GM12878 (cell line): ENCODE measurements around the gene PI16. TPM values are rescaled to one million over a fixed set of nuclear protein-coding genes. Genes with fewer than 3 reads are reported as not detected.

Experiments
- ATAC-seq: fragments of 200-7000 bp; cut with Tn5 transposase; 3 replicates; pipeline ENCODE4 v1.9.1; 2020; ENCODE audit warnings: mild to moderate bottlenecking, moderate library complexity
- BruUV-seq: library from RNA; stranded (reverse); fragments of 400-500 nt; replicated peaks from 2 replicates; lab custom pipeline; 2021; lab: Mats Ljungman, UMichigan
- CTCF ChIA-PET: fragments of 300-600 bp; sonication (Branson Sonifier 250); formaldehyde crosslinking; extraction: SDS; loops from one replicate; lab custom pipeline; 2021; ENCODE audit warnings: inconsistent platforms; lab: Yijun Ruan, JAX
- POLR2A ChIA-PET: fragments of 350-600 bp; formaldehyde crosslinking; extraction: SDS; loops from one replicate; lab custom pipeline; 2021; ENCODE audit warnings: inconsistent platforms; lab: Charles Lee
- RAD21 ChIA-PET: fragments of 300-600 bp; sonication (Branson Sonifier 250); formaldehyde crosslinking; loops from one replicate; lab custom pipeline; 2023; ENCODE audit warnings: antibody characterized with exemption; ENCODE audit not compliant: unreplicated experiment; lab: Charles Lee
- SMC1A ChIA-PET: fragments of 300-600 bp; sonication (Branson Sonifier 250); formaldehyde crosslinking; loops from one replicate; lab custom pipeline; 2023; ENCODE audit not compliant: unreplicated experiment, uncharacterized antibody; lab: Charles Lee
- DNase-seq: peaks from one replicate; pipeline ENCODE4 v3.0.0-alpha.2; 2011; ENCODE audit warnings: low read depth, low spot score
- FAIRE-seq: peaks from 3 replicates; lab custom pipeline; 2011; peaks lifted over from hg19 to GRCh38; lab: Jason Lieb, UNC
- H2AFZ ChIP-seq: 2 replicates; pipeline ENCODE4 v1.6.0; 2011; ENCODE audit warnings: low read depth, low read length, control low read depth; ENCODE audit not compliant: control insufficient read depth
- H3K27ac ChIP-seq: 2 replicates; pipeline ENCODE4 v1.5.1; 2011; ENCODE audit warnings: control low read depth; ENCODE audit not compliant: control insufficient read depth, insufficient read depth
- H3K27me3 ChIP-seq, 2 experiments: replicated peaks in 1 of 2; 2 replicates each; pipeline versions ENCODE4 v1.6.0 to v1.6.1; 2011; ENCODE audit warnings: low read length in 1 of 2; ENCODE audit not compliant: control insufficient read depth in 2 of 2, insufficient read depth in 2 of 2
- H3K36me3 ChIP-seq, 2 experiments: 2 replicates each; pipeline ENCODE4 v1.5.1; 2011; ENCODE audit warnings: low read length in 1 of 2; ENCODE audit not compliant: control insufficient read depth in 2 of 2, insufficient read depth in 2 of 2
- H3K4me1 ChIP-seq: 2 replicates; pipeline ENCODE4 v1.6.1; 2011; ENCODE audit warnings: mild to moderate bottlenecking, low read length, moderate library complexity, mixed read lengths; ENCODE audit not compliant: control insufficient read depth, insufficient read depth
- H3K4me2 ChIP-seq: 2 replicates; pipeline ENCODE4 v1.6.0; 2011; ENCODE audit warnings: control low read depth; ENCODE audit not compliant: control insufficient read depth, insufficient read depth
- H3K4me3 ChIP-seq: fragments of 200-600 bp; sonication (generic); 2 replicates; pipeline ENCODE4 v1.5.1; 2016
- H3K79me2 ChIP-seq: 2 replicates; pipeline ENCODE4 v1.6.0; 2011; ENCODE audit warnings: low read length; ENCODE audit not compliant: control insufficient read depth, insufficient read depth
- H3K9ac ChIP-seq: 2 replicates; pipeline ENCODE4 v1.8.0; 2011; ENCODE audit warnings: low read length, control low read depth, mixed read lengths; ENCODE audit not compliant: control insufficient read depth, insufficient read depth
- H3K9me3 ChIP-seq: replicated peaks from 3 replicates; pipeline ENCODE4 v1.5.1; 2011; ENCODE audit warnings: mild to moderate bottlenecking, low read length; ENCODE audit not compliant: control insufficient read depth, insufficient read depth
- H4K20me1 ChIP-seq: 2 replicates; pipeline ENCODE4 v1.6.0; 2011; ENCODE audit not compliant: control insufficient read depth, insufficient read depth
- BHLHE40 ChIP-seq, 2 experiments: fragments of 450-650 bp in 1 of 2; IDR thresholded peaks; 2 replicates each; pipeline ENCODE4 v1.6.1; 2011 to 2017; ENCODE audit warnings: low read depth in 2 of 2, borderline replicate concordance in 1 of 2, improper control_type of control experiment in 1 of 2, low read length in 1 of 2, mild to moderate bottlenecking in 1 of 2
- EED ChIP-seq: sonication (generic); IDR thresholded peaks from 2 replicates; pipeline ENCODE4 v1.6.1; 2016; ENCODE audit warnings: antibody characterized with exemption, low read depth
- FOS ChIP-seq: IDR thresholded peaks from 3 replicates; pipeline ENCODE4 v1.6.1; 2011; ENCODE audit warnings: borderline replicate concordance; ENCODE audit not compliant: insufficient read length; ENCODE audit errors: extremely low read depth
- IRF4 ChIP-seq: IDR thresholded peaks from 2 replicates; pipeline ENCODE4 v1.6.1; 2011; ENCODE audit warnings: low read depth, low read length
- KAT2A ChIP-seq: conservative IDR thresholded peaks from 2 replicates; pipeline ENCODE4 v1.6.1; 2011; ENCODE audit warnings: low read depth, low read length; ENCODE audit not compliant: control insufficient read depth
- PAX5 ChIP-seq: IDR thresholded peaks from 2 replicates; pipeline ENCODE4 v1.6.1; 2011; ENCODE audit warnings: low read depth, low read length, borderline replicate concordance
- POLR2AphosphoS5 ChIP-seq: IDR thresholded peaks from 2 replicates; pipeline ENCODE4 v1.6.1; 2011; ENCODE audit warnings: mild to moderate bottlenecking, low read length, inconsistent platforms
- RFX5 ChIP-seq: IDR thresholded peaks from 2 replicates; pipeline ENCODE4 v1.6.1; 2011; ENCODE audit warnings: low read depth, low read length, improper control_type of control experiment
- SMAD5 ChIP-seq: IDR thresholded peaks from 2 replicates; pipeline ENCODE4 v1.6.1; 2016; ENCODE audit warnings: antibody characterized with exemption, low read depth
- ZNF622 ChIP-seq: fragments of 450-650 bp; IDR thresholded peaks from 2 replicates; pipeline ENCODE4 v1.6.1; 2017; ENCODE audit warnings: mild to moderate bottlenecking, inconsistent platforms
- WGBS: methylation state at CpG from one replicate; pipeline ENCODE4 v1.1.6; 2016; ENCODE audit warnings: low lambda C conversion rate; ENCODE audit not compliant: insufficient replicate concordance, insufficient coverage; ENCODE audit errors: missing lambda C conversion rate; 5-methylcytosine and 5-hydroxymethylcytosine counted together
- in situ Hi-C: fragments of 300-500 bp; cut with MboI; formaldehyde crosslinking; loops from 9 replicates; pipeline ENCODE4 v1.14.3; 2018; ENCODE audit warnings: mixed read lengths
- intact Hi-C: fragments of 100-400 bp; cut with micrococcal nuclease; formaldehyde crosslinking; loops from one replicate; pipeline ENCODE4 v1.14.2; 2022; ENCODE audit not compliant: unreplicated experiment
- polyA plus RNA-seq, 11 experiments: library from polyadenylated mRNA; depleted of rRNA in 4 of 11; unstranded in 6 of 11; stranded (reverse) in 5 of 11; fragments of >200 nt; fragmentation: Nextera tagmentation in 4 of 11; fragmentation: Illumina TruSeq in 1 of 11; extraction: Ambion mirVana in 4 of 11; extraction: Trizol in 1 of 11; gene quantifications; 1 replicate in 1 of 11; 2 replicates in 10 of 11; pipeline versions ENCODE4 v1.2.1 to v1.2.3, GENCODE V29; 2011 to 2016; ENCODE audit warnings: inconsistent platforms in 2 of 11, missing spikeins in 2 of 11, low read depth in 1 of 11
- total RNA-seq, 4 experiments: library from RNA; depleted of rRNA in 3 of 4; stranded (reverse); fragments of >200 nt in 3 of 4; fragmentation: Illumina TruSeq in 1 of 4; extraction: Trizol in 1 of 4; gene quantifications; 2 replicates each; pipeline versions ENCODE4 v1.2.1 to v1.2.3, GENCODE V29; 2013 to 2021
- TF ChIP-seq, protein P1 (sequence below): fragments of 450-650 bp; IDR thresholded peaks from 2 replicates; pipeline ENCODE4 v1.6.1; 2017; ENCODE audit warnings: borderline replicate concordance
- TF ChIP-seq, protein P2 (sequence below): fragments of 450-650 bp; IDR thresholded peaks from 2 replicates; pipeline ENCODE4 v1.6.1; 2017; ENCODE audit warnings: low read depth, mild to moderate bottlenecking, moderate library complexity
- TF ChIP-seq, protein P3 (sequence below): fragments of 150-350 bp; IDR thresholded peaks from 2 replicates; pipeline ENCODE4 v1.6.1; 2016; ENCODE audit warnings: low read depth, low read length

PI16 gene
- total and polyA plus RNA-seq, 10 of the 15 experiments (the other 5 are each of a cell fraction or from before 2014, with no cell fraction given) = 0.08 to 0.12 TPM; not detected in 8

DNA sequence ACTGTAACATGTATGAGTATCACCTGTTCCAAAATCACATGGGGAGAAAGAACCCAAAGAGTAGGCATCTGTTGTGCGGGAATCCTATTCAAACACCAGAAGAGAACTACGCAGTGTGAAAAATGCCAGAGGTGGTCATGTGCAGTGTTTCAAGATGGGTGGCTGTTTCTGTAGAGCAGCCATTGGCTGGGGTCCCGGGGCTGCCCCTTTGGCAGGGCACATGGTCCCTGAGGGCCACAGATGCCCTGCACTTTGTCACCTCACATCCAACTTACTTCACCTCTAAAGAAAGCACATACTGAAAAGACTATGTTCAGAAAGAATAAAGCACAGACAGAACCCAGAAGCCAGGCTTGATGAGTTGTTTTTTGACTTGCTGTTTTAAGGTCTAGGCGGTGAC is 19.1 kb downstream of the PI16 start:
- Histone ChIP-seq H3K4me1 (no peaks in the 10 kb centered on the region), H3K36me3 (peaks cover 49 to 65% of the 10 kb centered on the region in 2 experiments), H3K79me2 (no peaks in the 10 kb centered on the region), H3K9me3 (no peaks in the 10 kb centered on the region), H3K9ac (no peak overlapping the region), H3K27me3 (no peaks in the 10 kb centered on the region), H2AFZ (no peak overlapping the region), H3K27ac (no peak overlapping the region), H3K4me3 (no peak overlapping the region), H4K20me1 (no peaks in the 10 kb centered on the region), H3K4me2 (no peak overlapping the region)
- ChIA-PET SMC1A (no interaction called here), RAD21 (interaction anchor here (0.9 kb wide), 1 partner anchor 44 kb away, joined by 4 read pairs; no protein-coding TSS in a partner anchor), CTCF (interaction anchor here (0.6 to 1.8 kb wide), 2 partner anchors 44 to 396 kb away, joined by 3 to 4 read pairs; no protein-coding TSS in a partner anchor), POLR2A (no interaction called here)
- WGBS = over 99% methylated on average over 4 of the region's 4 CpGs
- in situ Hi-C loops = no loop called here
- FAIRE-seq (no peak), ATAC-seq (no peak), DNase-seq (no peak)
- TF ChIP-seq IRF4 (no peak), SMAD5 (no peak), FOS (no peak), EED (no peak), RFX5 (no peak), POLR2AphosphoS5 (no peak), ZNF622 (no peak), BHLHE40 (IDR thresholded peaks at IDR 0.05; ENCODE audit: borderline replicate concordance in 1 of 2, low read depth in 2 of 2, low read length in 1 of 2) (no peak), PAX5 (no peak), KAT2A (no peak)
- TF ChIP-seq, protein P1, sequence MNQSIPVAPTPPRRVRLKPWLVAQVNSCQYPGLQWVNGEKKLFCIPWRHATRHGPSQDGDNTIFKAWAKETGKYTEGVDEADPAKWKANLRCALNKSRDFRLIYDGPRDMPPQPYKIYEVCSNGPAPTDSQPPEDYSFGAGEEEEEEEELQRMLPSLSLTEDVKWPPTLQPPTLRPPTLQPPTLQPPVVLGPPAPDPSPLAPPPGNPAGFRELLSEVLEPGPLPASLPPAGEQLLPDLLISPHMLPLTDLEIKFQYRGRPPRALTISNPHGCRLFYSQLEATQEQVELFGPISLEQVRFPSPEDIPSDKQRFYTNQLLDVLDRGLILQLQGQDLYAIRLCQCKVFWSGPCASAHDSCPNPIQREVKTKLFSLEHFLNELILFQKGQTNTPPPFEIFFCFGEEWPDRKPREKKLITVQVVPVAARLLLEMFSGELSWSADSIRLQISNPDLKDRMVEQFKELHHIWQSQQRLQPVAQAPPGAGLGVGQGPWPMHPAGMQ = no peak
- TF ChIP-seq, protein P2, sequence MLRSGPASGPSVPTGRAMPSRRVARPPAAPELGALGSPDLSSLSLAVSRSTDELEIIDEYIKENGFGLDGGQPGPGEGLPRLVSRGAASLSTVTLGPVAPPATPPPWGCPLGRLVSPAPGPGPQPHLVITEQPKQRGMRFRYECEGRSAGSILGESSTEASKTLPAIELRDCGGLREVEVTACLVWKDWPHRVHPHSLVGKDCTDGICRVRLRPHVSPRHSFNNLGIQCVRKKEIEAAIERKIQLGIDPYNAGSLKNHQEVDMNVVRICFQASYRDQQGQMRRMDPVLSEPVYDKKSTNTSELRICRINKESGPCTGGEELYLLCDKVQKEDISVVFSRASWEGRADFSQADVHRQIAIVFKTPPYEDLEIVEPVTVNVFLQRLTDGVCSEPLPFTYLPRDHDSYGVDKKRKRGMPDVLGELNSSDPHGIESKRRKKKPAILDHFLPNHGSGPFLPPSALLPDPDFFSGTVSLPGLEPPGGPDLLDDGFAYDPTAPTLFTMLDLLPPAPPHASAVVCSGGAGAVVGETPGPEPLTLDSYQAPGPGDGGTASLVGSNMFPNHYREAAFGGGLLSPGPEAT = no peak
- TF ChIP-seq, protein P3, sequence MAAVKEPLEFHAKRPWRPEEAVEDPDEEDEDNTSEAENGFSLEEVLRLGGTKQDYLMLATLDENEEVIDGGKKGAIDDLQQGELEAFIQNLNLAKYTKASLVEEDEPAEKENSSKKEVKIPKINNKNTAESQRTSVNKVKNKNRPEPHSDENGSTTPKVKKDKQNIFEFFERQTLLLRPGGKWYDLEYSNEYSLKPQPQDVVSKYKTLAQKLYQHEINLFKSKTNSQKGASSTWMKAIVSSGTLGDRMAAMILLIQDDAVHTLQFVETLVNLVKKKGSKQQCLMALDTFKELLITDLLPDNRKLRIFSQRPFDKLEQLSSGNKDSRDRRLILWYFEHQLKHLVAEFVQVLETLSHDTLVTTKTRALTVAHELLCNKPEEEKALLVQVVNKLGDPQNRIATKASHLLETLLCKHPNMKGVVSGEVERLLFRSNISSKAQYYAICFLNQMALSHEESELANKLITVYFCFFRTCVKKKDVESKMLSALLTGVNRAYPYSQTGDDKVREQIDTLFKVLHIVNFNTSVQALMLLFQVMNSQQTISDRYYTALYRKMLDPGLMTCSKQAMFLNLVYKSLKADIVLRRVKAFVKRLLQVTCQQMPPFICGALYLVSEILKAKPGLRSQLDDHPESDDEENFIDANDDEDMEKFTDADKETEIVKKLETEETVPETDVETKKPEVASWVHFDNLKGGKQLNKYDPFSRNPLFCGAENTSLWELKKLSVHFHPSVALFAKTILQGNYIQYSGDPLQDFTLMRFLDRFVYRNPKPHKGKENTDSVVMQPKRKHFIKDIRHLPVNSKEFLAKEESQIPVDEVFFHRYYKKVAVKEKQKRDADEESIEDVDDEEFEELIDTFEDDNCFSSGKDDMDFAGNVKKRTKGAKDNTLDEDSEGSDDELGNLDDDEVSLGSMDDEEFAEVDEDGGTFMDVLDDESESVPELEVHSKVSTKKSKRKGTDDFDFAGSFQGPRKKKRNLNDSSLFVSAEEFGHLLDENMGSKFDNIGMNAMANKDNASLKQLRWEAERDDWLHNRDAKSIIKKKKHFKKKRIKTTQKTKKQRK = no peak
- BruUV-seq = no TSS peak
- intact Hi-C loops = no loop called here
